ENCODE measurements around the gene CCDC154. TPM values are rescaled to one million over a fixed set of nuclear protein-coding genes. Genes with fewer than 3 reads are reported as not detected.

CCDC154 gene
- total RNA-seq, result 1.4 and 2.2 TPM in 2 replicates

- intact Hi-C loops (cut with micrococcal nuclease), result no loop called here
These were observed at the start of gene CCDC154 for GRCh38 chr16:1443980-1444729. CCDC154 (minus strand) TSS chr16:1444556; CDS start chr16:1444322, 234 bp downstream.

- intact Hi-C loops (cut with micrococcal nuclease), result loop anchor here (2.0 to 10.0 kb wide), 5 partner anchors 19 to 211 kb away; partner anchors contain the start of genes CLCN7, CRAMP1, IFT140 and MAPK8IP3
These were observed 49.4 kb upstream of the CCDC154 start for GRCh38 chr16:1493746-1494094.

- intact Hi-C loops (cut with micrococcal nuclease), result loop anchor here (2.0 to 10.0 kb wide), 5 partner anchors 18 to 212 kb away; partner anchors contain the start of genes CLCN7, CRAMP1, IFT140 and MAPK8IP3
These were observed 48.8 kb upstream of the CCDC154 start, which contains the start of gene TELO2 for GRCh38 chr16:1492923-1493745. TELO2 (plus strand) TSS chr16:1493360; CDS start chr16:1494282, 922 bp downstream.

- intact Hi-C loops (cut with micrococcal nuclease), result loop anchor here (2.0 to 10.0 kb wide), 5 partner anchors 18 to 212 kb away; partner anchors contain the start of genes CLCN7, CRAMP1, IFT140 and MAPK8IP3
These were observed 47.9 kb upstream of the CCDC154 start for GRCh38 chr16:1492082-1492922.

- intact Hi-C loops (cut with micrococcal nuclease), result loop anchor here (5.0 to 10.0 kb wide), 3 partner anchors 69 to 213 kb away; partner anchors contain the start of genes CRAMP1, IFT140, MAPK8IP3 and UQCC4
These were observed 47.0 kb upstream of the CCDC154 start for GRCh38 chr16:1491327-1491726.

GRCh38 chr16:1489077-1489476, 44.7 kb upstream of the CCDC154 start:
- intact Hi-C loops (cut with micrococcal nuclease), result no loop called here

GRCh38 chr16:1488619-1489018, 44.3 kb upstream of the CCDC154 start, which contains the start of gene PTX4:
PTX4 (minus strand) TSS chr16:1488944; CDS start chr16:1488909, 35 bp downstream.
- intact Hi-C loops (cut with micrococcal nuclease), result no loop called here

- intact Hi-C loops (cut with micrococcal nuclease), result no loop called here
These were observed 43.8 kb upstream of the CCDC154 start for GRCh38 chr16:1488054-1488601.

GRCh38 chr16:1487395-1488053, 43.2 kb upstream of the CCDC154 start:
- intact Hi-C loops (cut with micrococcal nuclease), result no loop called here

GRCh38 chr16:1486551-1487390, 42.4 kb upstream of the CCDC154 start:
- intact Hi-C loops (cut with micrococcal nuclease), result no loop called here

- intact Hi-C loops (cut with micrococcal nuclease), result no loop called here
These were observed 41.6 kb upstream of the CCDC154 start for GRCh38 chr16:1485847-1486496.

GRCh38 chr16:1481906-1482835, 37.8 kb upstream of the CCDC154 start:
- intact Hi-C loops (cut with micrococcal nuclease), result no loop called here

GRCh38 chr16:1478937-1479336, 34.6 kb upstream of the CCDC154 start:
- intact Hi-C loops (cut with micrococcal nuclease), result loop anchor here (5.0 kb wide), 2 partner anchors 53 to 133 kb away; partner anchors contain the start of genes CRAMP1, IFT140 and TMEM204

GRCh38 chr16:1477033-1477432, 32.7 kb upstream of the CCDC154 start:
- intact Hi-C loops (cut with micrococcal nuclease), result loop anchor here (5.0 kb wide), 2 partner anchors 55 to 135 kb away; partner anchors contain the start of genes CRAMP1, IFT140 and TMEM204

GRCh38 chr16:1475552-1476114, 31.3 kb upstream of the CCDC154 start:
- intact Hi-C loops (cut with micrococcal nuclease), result loop anchor here (2.0 to 5.0 kb wide), 4 partner anchors 17 to 137 kb away; partner anchors contain the start of genes CRAMP1, IFT140, TELO2 and TMEM204

GRCh38 chr16:1474796-1475551, 30.6 kb upstream of the CCDC154 start, which contains the start of gene CLCN7:
CLCN7 (minus strand) TSS chr16:1475028; CDS start chr16:1474974, 54 bp downstream.
- intact Hi-C loops (cut with micrococcal nuclease), result loop anchor here (2.0 to 5.0 kb wide), 4 partner anchors 18 to 137 kb away; partner anchors contain the start of genes CRAMP1, IFT140, TELO2 and TMEM204

All from T-helper 2 cell treated with Interferon-gamma antibody and Interleukin-4, amounts not matched to agents 100 ng/mL and 5 ng/mL, for 36 hours (primary cell).